Subcutaneous adipose tissue (tissue), 4 donors: ENCODE measurements around the gene TNFAIP2. TPM values are rescaled to one million over a fixed set of nuclear protein-coding genes. Genes with fewer than 3 reads are reported as not detected.

Experiments used
- CTCF ChIP-seq: fragments of 450-650 bp; IDR thresholded peaks from one replicate; pipeline ENCODE4 v1.5.1; 2016; ENCODE audit warnings: low read depth, mild to moderate bottlenecking, control low read depth, antibody characterized with exemption, moderate library complexity
- total RNA-seq, 4 donors: library from RNA; depleted of rRNA; stranded (reverse); fragments of >200 nt; gene quantifications; one replicate each; pipeline ENCODE4 v1.1.0, GENCODE V29; 2016

TNFAIP2 gene
- total RNA-seq, 4 donors from 2014 or later: 54.7 to 145 (median 65.4) TPM

GRCh38 chr14:103101257-103101962 lies 21.9 kb upstream of the TNFAIP2 start:
- TF ChIP-seq CTCF: no peak

GRCh38 chr14:103101963-103102688 lies 21.1 kb upstream of the TNFAIP2 start:
- TF ChIP-seq CTCF: no peak

- no peak for TF ChIP-seq CTCF
These were observed 20.5 kb upstream of the TNFAIP2 start for GRCh38 chr14:103102689-103103260.

- TF ChIP-seq CTCF: no peak
These were observed 19.5 kb upstream of the TNFAIP2 start for GRCh38 chr14:103103461-103104388.

GRCh38 chr14:103104389-103104653 lies 18.9 kb upstream of the TNFAIP2 start:
- TF ChIP-seq CTCF: no peak

- TF ChIP-seq CTCF: no peak
These were observed 18.4 kb upstream of the TNFAIP2 start for GRCh38 chr14:103104654-103105452.
